HG02678 (cell line): ENCODE measurements around the gene TTLL3.
"Not testable (repeated sequence)": the region's sequence is repeated elsewhere in the genome, so short reads cannot be mapped to it uniquely, and the experiment has no call there.

Experiments
- ATAC-seq: cut with Tn5 transposase; IDR thresholded peaks from one replicate; pipeline ENCODE4 v1.9.1; 2021; ENCODE audit warnings: mild to moderate bottlenecking, moderate library complexity; ENCODE audit not compliant: unreplicated experiment

TTLL3 gene, protein sequence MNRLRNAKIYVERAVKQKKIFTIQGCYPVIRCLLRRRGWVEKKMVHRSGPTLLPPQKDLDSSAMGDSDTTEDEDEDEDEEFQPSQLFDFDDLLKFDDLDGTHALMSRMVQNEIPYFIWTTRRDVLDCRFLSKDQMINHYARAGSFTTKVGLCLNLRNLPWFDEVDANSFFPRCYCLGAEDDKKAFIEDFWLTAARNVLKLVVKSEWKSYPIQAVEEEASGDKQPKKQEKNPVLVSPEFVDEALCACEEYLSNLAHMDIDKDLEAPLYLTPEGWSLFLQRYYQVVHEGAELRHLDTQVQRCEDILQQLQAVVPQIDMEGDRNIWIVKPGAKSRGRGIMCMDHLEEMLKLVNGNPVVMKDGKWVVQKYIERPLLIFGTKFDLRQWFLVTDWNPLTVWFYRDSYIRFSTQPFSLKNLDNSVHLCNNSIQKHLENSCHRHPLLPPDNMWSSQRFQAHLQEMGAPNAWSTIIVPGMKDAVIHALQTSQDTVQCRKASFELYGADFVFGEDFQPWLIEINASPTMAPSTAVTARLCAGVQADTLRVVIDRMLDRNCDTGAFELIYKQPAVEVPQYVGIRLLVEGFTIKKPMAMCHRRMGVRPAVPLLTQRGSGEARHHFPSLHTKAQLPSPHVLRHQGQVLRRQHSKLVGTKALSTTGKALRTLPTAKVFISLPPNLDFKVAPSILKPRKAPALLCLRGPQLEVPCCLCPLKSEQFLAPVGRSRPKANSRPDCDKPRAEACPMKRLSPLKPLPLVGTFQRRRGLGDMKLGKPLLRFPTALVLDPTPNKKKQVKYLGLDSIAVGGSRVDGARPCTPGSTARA

DNA sequence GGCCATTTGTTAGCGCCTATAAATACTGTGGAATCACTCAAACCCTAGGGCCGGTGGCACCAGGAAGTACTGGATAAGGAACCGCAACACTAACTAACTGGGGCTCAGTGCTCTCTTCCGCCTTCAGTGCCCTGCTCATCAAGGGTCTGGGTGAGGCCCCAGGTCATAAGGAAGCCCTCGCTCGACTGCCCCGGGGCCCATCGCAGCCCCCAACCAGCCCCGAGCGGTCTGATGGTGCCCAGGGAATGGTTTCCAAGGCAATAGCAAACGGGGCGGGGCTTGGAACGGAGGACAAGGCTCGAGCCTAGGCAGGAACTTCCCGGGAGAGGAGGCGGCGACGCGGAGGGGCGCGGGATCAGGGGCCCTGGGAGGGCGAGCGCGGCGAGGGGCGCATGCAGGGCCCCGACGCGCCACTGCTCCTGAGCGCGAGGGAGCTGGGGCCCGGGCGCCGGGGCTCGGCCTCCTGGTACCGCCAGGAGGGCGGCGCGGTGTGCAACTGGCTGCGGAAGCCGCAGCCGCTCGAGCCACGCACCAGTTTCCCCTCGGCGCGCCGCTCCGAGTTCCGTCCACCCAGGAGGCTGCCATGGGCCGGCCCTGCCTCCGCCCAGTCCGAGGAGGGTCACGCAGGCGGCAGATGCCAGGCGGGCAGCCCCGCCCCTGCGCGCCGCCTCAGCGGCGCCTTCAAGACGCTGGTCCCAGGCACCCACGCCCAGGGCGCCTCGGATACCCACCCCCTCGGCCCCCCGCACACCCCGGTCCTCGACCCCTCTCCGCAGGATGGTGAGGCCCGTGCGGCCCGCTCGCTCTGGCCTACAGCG lies at the start of gene TTLL3:
Gene TTLL3 (plus strand): TSS at position 648 of the 818 bp plus-strand sequence. CDS start 400 bp downstream, outside the sequence.
- ATAC-seq, result peak; percentile 49

DNA sequence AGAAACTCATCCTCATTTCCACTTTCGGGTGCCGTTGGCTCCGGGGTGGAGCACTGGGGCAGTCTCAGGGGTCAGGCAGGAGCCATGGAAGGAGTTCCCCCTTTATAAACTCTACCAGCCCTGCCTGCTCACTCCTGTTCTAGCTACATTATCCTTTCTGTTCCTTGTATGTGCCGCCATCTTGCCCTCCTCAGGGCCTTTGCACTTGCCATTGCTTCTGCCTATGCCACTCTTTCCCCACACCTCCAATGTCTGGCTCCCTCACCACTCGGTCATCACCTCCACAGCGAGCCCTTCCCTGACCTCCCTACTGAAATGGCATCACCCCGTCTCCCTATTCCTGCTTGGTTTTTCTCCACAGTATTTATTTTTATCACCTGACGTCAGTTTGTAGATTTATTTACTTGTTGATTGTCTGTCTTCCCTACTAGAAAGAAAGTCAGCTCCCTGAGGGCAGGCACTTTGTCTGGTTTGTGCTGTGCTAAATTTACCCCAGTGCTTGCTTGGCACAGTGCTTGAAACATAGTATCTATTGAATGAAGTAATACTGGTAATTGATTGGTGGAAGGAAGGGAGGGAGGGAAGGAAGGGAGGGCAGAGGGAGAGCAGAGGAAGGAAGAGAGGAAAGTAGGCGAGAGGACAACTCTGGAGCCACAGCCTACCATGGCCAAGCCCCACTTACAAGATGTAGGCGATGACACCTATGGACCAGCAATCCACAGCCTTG lies 49.1 kb upstream of the TTLL3 start:
- no peak for ATAC-seq

DNA sequence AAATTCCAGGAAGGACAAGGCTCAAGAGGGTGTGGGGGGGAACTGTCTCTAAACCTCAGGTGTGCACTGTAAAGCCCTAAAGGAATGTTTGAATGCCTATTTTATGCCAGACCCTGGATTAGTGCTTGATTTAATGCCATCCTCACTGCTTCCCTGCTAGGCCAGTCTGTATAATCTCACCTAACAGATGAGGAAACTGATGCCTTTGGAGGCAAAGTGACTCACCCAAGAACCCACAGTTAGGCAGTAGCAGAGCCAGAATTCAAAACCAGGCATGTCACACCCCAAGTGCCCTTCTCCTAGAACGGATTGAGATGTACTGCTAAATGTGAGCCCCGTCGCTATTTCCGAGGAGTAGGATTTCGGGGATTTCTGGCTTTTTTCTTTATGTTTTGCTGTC lies 48.1 kb upstream of the TTLL3 start:
- ATAC-seq, result no peak

DNA sequence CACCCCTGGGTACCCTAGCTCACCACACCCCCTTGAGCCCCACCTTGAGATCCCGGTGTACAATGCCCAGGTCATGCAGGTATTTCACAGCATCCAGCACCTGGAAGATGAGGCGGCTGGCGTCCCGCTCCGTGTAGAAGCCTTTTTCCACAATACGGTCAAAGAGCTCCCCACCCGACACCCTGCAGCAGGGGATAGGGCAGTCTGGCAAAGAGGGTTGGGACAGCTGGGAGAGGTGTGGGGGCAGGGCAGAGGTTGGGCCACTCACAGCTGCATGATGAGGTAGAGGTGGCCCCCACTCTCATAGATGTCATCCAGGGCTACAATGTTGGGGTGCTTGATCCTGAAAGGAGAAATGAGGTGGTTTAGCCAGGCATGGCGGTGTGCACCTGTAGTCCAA lies 47.2 kb upstream of the TTLL3 start:
- no peak for ATAC-seq

DNA sequence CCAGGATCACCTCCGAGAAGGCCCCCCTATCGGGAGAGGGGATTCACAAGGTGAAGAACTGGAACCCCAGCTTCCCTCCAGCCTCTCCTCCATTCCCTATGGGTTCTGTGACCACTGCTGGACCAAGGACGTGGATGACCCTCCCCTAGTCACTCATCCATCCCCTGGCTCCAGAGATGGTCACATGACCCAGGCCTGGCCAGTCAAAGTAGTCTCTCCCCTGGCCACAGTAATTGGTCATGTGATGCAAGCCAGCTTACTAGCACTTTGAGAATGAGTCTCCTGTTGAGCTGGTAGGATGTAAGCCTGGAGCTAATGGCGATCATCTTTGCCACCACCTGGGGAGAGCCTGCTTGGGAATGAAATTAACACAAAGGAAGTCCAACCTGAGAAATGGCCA lies 44.2 kb upstream of the TTLL3 start:
- no peak for ATAC-seq

DNA sequence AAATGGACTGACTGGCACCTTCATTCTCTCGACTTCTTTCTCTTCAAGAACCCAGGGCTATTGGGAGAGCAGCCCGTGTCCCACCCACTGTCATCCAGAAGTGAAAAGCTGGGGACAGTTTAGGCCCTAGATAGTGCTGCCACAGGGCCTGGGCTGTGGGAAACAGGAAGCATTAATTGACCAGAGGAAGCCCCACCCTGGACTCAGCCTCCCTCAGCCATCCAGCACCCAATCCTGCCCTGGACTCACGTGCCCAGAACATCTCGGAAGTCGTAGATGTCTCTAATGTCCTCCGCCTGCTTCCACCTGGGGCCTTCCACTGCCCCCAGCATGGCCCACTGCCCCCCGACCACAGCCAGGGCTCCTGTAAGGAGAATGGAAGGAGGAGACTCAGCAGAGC lies 42.6 kb upstream of the TTLL3 start:
- ATAC-seq, result no peak

DNA sequence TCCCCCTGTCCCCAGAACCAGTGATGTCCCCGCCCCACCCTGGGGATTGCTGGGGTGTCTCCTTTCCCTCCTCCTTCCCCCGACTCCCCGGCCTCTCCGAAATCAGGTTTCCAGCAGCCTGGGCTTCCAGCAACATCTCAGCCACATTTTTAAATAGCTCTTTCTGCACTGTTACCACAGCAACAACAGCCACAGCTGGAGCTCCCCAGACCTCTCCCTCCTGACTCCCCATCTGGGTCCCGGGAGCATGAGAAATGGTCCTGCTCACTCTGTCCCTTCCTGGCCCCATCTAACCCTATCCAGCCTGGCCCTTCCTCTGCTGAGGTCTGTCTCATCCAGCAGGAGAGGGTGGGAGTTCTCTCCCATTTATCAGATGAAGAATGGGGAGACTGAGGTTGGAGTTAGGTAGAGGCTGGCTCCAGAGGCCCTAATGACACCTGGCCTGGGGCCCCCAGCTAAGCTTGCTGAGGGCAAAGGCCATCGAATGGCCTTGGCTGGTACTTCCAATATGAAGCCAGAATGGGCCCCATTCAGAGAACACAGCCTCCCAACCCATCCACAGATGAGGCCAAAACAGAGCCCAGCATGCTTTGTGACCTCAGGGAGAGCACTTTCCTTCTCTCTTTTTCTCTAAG lies 41.8 kb upstream of the TTLL3 start:
- ATAC-seq, result no peak

DNA sequence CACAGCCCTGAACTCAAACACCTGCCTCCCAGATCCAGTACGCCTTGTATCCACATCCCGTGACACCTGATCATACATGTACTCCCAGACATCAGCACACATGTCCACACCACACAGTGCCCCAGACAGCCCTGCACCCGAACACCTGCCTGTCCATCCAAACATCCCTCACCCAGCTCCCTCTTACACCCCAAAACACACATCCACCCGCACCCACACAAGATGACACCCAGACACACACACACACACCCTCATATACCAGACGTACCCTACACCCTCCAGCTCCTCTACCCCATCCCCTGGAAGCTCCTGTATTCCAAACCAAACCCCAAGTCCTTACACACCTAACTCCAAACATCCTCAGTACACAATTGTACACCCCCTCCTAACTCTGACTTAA lies 41.0 kb upstream of the TTLL3 start:
- ATAC-seq, result no peak

DNA sequence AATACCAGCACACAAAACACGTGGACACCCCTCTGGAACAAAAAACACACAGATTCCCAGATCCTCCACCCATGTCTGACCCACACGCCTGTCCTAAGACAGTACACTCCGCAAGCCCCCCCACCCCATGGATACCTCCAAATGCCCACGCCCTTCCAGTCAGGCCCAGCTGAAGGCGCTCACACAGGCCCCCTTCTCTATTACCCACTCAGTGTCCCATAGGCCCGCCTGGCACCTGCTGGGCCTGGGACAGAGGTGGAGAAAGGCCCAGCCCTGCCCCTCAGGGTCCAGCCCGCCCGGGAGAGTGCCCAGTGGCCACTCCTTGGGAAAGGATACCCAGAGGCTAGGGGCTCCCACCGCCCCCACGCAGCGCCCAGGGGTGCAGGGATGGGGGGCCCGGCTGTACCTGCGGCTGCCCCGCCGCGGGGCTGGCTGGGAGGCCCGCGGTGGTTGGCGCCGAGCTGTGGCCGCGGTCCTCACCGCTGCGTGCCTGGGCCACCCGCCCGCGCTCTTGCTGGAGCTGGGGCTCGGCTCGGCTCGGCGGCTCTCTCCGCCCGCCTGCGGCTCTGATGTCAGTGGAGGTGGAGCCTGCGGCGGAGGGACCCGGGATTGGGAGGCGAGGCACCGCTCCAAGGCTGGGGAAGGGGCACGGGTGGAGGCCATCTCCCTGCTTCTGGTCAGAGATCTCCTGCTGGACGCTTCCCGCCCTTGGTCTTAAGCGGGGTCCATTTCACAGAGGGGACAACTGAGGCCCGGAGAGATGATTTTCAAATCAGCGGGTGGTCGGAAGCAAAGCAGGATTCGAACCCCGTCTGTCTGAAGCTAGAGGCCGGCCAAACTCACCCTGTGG lies 40.4 kb upstream of the TTLL3 start, which contains the start of gene CAMK1:
Gene CAMK1 (minus strand): TSS at position 522 of the 850 bp plus-strand sequence. CDS start 2,198 bp downstream, outside the sequence.
- peak; percentile 68 for ATAC-seq

DNA sequence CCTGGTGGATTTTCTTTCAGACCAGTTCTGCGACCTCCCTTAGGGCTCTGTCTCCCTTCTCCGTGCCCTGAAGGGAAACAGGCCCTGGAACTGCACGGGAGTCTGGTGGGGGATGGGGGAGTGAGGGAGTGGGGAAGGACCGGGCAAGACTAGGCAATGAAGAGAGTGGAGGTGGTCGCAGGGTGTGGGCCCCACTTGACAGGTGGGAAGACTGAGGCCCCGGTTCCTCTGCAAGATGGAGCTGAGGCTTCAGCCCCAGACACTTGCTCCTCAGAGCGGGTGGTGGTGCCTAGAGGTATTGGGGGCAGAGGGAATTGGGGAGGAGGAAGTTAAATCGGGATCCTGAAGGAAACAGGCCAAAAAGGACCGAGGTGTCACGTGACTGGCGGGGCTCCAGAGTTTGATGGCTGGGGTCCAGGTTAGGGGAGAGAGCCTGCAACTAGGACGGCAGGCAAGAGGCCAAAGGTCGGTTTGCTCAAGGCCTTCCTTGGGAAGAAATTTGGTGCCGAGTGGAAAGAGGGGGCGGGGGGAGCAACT lies 39.7 kb upstream of the TTLL3 start:
- ATAC-seq, result no peak

DNA sequence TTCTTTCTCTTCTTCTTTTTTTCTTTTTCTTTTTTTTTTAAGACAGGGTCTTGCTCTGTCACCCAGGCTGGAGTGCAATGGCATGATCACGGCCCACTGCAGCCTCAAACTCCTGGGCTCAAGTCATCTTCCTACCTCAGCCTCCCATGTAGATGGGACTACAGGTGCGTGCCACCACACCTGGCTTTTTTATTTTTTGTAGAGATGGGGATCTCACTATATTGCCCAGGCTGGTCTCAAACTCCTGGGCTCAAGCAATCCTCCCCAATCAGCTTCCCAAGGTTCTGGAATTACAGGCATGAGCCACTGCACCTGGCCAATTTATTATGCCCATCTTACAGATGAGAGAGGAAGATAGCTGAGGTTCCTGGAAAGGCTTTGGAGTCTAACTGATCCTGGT lies 39.1 kb upstream of the TTLL3 start:
- ATAC-seq, result not testable (repeated sequence)

DNA sequence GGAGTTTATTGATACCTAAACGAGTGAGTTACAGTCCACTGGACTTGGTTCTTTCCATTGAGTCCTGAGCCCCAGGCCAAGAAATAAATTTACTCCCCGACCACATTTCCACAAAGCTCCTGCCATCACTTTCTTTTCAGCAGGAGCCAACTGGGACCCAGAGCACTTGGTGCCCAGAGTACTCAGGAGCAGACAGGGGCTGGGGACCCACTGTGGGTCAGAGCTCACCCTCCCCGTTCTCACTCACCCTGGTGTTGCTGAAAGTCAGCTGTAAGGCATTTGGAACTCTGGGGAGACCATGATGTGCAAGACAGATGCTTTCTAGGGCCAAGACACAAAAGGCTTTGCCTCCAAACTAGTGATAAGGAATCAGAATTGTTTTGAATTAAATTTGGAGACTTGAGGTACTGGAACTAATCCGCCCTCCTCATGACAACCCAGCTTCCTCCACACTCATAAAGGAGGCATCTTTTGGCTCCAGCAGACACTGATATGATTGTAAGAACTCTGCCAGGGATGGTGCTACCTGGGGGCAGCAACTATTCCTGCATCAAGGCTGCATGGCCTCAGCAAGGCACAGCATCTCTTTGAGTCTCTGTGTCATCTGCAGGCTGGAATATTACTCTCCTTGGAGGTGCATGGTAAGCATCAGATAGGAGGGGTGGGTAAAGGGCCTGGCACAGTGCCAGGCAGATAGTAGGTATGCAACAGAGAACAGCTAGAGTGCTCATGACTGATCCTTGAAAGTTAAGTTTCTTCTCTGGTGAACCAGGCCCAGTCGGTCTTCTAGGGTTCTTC lies 33.0 kb upstream of the TTLL3 start:
- ATAC-seq, result no peak

DNA sequence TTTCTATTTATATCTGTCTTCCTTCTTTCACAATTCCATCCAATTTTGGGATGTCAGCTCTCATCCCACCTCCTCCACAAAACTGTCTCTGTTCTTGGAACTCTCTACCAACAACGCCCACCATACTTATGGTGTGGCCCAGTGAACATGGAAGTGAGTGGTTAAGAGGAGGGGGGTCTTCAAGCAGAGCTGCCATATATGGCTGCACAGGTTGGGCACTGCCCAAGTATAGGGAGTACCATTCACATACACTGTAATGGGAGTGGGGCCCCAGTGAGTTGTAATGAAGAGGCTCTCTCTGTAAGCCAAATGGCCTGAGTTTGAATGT lies 32.4 kb upstream of the TTLL3 start:
- no peak for ATAC-seq

DNA sequence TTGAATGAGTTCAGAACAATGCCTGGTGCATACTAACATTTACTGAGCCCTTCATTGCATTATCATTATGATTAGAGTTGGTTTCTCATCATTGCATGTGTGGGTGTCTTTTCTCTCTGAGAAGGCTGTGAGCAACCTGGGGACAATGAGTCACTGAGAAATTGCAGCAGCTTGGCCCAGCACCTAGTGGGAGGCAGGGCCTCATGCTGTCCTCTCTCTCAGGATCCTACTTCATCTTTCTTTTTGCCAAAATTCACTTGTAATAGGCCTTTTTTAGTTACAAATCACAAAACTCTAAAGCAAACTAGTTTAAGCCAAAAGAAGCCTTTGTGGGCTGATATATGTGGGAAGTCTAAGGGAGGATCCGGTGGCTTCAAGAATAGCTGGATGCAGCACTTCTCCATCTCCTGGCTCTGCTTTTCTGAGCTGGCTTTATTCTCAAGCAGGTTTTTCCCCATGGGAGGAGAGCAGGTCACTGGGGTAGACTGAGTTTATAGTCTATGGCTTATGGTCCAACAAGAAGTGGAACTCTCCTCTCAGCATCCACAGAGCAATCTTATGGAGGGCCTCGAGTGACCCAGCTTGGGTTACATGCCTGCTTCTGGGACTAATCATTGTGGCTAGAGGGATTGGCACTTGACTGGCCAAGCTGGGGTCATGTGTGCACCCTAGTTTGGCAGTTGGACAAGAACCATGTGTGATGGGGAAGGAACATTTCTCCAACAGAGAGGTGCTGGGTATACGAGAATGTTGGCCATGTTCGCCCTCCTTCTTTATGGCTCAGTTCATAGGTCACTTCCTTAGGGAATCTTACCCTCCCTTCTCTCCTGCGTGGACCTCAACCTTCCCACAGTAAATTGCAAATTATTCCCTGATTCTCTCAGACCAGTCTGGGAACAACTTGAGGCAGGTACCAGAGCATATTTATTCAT lies 31.7 kb upstream of the TTLL3 start:
- no peak for ATAC-seq

DNA sequence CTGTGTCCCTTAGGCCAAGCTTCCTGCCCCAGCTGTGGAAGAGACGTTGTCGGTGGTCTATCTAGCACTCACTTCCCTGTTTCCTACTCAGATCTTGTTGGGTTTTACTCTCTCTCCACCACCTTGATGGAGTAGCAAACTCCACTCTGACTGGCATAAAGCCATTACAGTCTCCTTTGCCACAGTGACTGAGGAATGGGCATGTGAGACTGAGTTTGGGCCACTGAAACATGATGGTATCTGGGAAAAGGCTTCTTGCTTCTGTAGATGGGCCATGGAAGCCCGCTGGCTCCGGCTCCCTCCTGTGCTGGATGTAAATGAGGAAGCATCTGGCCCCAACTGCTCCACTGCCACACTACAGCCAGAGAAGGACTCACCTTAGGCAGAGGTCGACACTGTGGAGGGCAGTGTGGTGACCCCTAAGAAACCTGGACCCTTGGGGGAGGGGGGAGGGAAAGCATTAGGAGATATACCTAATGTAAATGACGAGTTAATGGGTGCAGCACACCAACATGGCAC lies 30.9 kb upstream of the TTLL3 start:
- ATAC-seq, result no peak

DNA sequence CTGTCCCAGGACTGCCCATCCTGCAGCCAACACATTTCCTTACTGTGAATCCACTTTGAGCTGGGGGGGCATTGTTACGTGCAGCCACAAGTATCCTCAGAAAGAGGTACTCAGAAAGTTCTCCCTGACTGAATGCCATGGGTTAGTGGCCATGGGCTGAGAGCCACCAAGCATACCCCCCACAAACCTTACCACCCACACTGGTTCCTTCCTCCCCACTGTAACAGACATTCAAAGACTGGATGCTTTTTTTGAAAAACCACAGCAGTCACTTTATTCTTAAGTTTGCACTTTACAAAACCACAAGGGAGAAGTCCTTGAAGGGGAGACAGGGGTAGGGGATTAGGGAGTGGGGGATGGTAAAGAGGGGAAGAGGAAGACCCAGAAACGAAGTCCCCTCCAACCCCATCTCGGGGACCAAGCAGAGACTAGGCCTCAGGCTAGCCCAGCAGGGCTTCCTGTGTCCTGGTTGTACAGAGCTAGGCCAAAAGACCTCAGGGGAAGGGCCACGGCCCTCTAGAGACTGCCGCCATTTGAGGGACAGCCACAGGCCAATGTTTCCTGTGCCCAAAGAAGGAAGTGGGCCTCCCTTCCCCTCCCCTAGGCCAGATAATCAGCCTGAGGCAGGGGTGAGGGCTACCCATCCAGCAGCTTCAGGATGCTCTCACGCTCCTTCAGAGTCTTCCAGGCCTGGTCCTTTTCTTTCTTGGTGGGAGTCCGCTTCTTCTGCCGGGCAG lies 30.2 kb upstream of the TTLL3 start:
- peak; percentile 59 for ATAC-seq
